Large intestine (tissue), 3 donors: ENCODE results near the gene B3GNT4. TPM values are rescaled to one million over a fixed set of nuclear protein-coding genes. Genes with fewer than 3 reads are reported as not detected.
"Not testable (repeated sequence)": the region's sequence is repeated elsewhere in the genome, so short reads cannot be mapped to it uniquely, and the experiment has no call there.

Experiments
- DNase-seq, 2 donors: peaks; one replicate each; pipeline versions ENCODE4 v3.0.0 to v3.0.0-alpha.2; 2013
- H3K27ac ChIP-seq: one replicate; pipeline ENCODE4 v1.5.1; 2013; ENCODE audit warnings: low read length
- H3K27me3 ChIP-seq: 2 replicates; pipeline ENCODE4 v1.6.1; 2013; ENCODE audit warnings: low read length; ENCODE audit not compliant: control insufficient read depth, insufficient read depth
- H3K36me3 ChIP-seq: 2 replicates; pipeline ENCODE4 v1.6.1; 2013; ENCODE audit warnings: low read length; ENCODE audit not compliant: control insufficient read depth, insufficient read depth
- H3K4me1 ChIP-seq: one replicate; pipeline ENCODE4 v1.6.1; 2013; ENCODE audit warnings: low read length; ENCODE audit not compliant: control insufficient read depth, insufficient read depth
- H3K4me3 ChIP-seq: one replicate; pipeline ENCODE4 v1.5.1; 2013; ENCODE audit warnings: low read length
- H3K9me3 ChIP-seq: one replicate; pipeline ENCODE4 v1.6.1; 2013; ENCODE audit warnings: mild to moderate bottlenecking, low read depth, low read length, moderate library complexity; ENCODE audit not compliant: control insufficient read depth
- WGBS: methylation state at CpG from one replicate; pipeline ENCODE4 v1.1.5; 2013; ENCODE audit warnings: low lambda C conversion rate; ENCODE audit not compliant: insufficient coverage; 5-methylcytosine and 5-hydroxymethylcytosine counted together
- polyA plus RNA-seq: library from polyadenylated mRNA; unstranded; fragments of 120-200 nt; gene quantifications from one replicate; pipeline ENCODE4 v1.2.1, GENCODE V29; 2013

The B3GNT4 gene
- polyA plus RNA-seq, 1 donor = 1.8 TPM

GRCh38 chr12:122202017-122202416 is 1.5 kb upstream of the B3GNT4 start:
- H3K27me3 ChIP-seq = peaks cover 30% of the 10 kb centered on the region
- no peak overlapping the region for H3K27ac ChIP-seq
- no peak for DNase-seq
- H3K4me3 ChIP-seq = no peak overlapping the region
- no CpG with 5 or more reads among the region's 6 CpGs for WGBS
- peaks cover 4% of the 10 kb centered on the region for H3K36me3 ChIP-seq
- H3K4me1 ChIP-seq = peaks cover 25% of the 10 kb centered on the region
- no peaks in the 10 kb centered on the region for H3K9me3 ChIP-seq

GRCh38 chr12:122202811-122203210 is 698 bp upstream of the B3GNT4 start:
- H3K27me3 ChIP-seq = peaks cover 30% of the 10 kb centered on the region
- H3K9me3 ChIP-seq, H3K27ac ChIP-seq, DNase-seq: not testable (repeated sequence)
- peaks cover 12% of the 10 kb centered on the region for H3K36me3 ChIP-seq
- H3K4me3 ChIP-seq = peak overlapping the region; percentile 50
- no CpG with 5 or more reads among the region's 19 CpGs for WGBS
- peaks cover 25% of the 10 kb centered on the region for H3K4me1 ChIP-seq

GRCh38 chr12:122204167-122205052 is 901 bp downstream of the B3GNT4 start:
- peaks cover 25% of the 10 kb centered on the region for H3K36me3 ChIP-seq
- no peaks in the 10 kb centered on the region for H3K9me3 ChIP-seq
- H3K4me1 ChIP-seq = peaks cover 25% of the 10 kb centered on the region
- WGBS = no CpG with 5 or more reads among the region's 71 CpGs
- H3K27me3 ChIP-seq = peaks cover 30% of the 10 kb centered on the region
- no peak overlapping the region for H3K4me3 ChIP-seq
- no peak overlapping the region for H3K27ac ChIP-seq
- no peak for DNase-seq

- H3K4me1 ChIP-seq = peaks cover 21% of the 10 kb centered on the region
- DNase-seq = no peak
- H3K9me3 ChIP-seq = no peaks in the 10 kb centered on the region
- no peak overlapping the region for H3K4me3 ChIP-seq
- peaks cover 30% of the 10 kb centered on the region for H3K27me3 ChIP-seq
- 50% methylated on average over 2 of the region's 23 CpGs for WGBS
- H3K27ac ChIP-seq = no peak overlapping the region
- H3K36me3 ChIP-seq = peaks cover 31% of the 10 kb centered on the region
Measured at GRCh38 chr12:122205053-122205925, 1.8 kb downstream of the B3GNT4 start.

GRCh38 chr12:122206111-122206881 is 2.8 kb downstream of the B3GNT4 start:
- H3K9me3 ChIP-seq = no peaks in the 10 kb centered on the region
- H3K4me3 ChIP-seq = no peak overlapping the region
- peaks cover 11% of the 10 kb centered on the region for H3K4me1 ChIP-seq
- peaks cover 30% of the 10 kb centered on the region for H3K27me3 ChIP-seq
- DNase-seq = no peak
- no peak overlapping the region for H3K27ac ChIP-seq
- no CpG with 5 or more reads among the region's 27 CpGs for WGBS
- peaks cover 41% of the 10 kb centered on the region for H3K36me3 ChIP-seq

GRCh38 chr12:122206976-122207375 is 3.5 kb downstream of the B3GNT4 start:
- Histone ChIP-seq H3K4me3 (no peak overlapping the region), H3K27ac (no peak overlapping the region), H3K4me1 (peaks cover 7% of the 10 kb centered on the region), H3K36me3 (peaks cover 46% of the 10 kb centered on the region), H3K9me3 (no peaks in the 10 kb centered on the region), H3K27me3 (peaks cover 30% of the 10 kb centered on the region)
- no CpG with 5 or more reads among the region's 8 CpGs for WGBS
- DNase-seq = no peak

- Histone ChIP-seq H3K27ac (no peak overlapping the region), H3K36me3 (peaks cover 47% of the 10 kb centered on the region), H3K27me3 (peaks cover 30% of the 10 kb centered on the region), H3K4me1 (peaks cover 7% of the 10 kb centered on the region), H3K9me3 (no peaks in the 10 kb centered on the region), H3K4me3 (no peak overlapping the region)
- WGBS = 100% methylated on average over 1 of the region's 8 CpGs
- DNase-seq = no peak
Measured at GRCh38 chr12:122207391-122207790, 3.9 kb downstream of the B3GNT4 start.

GRCh38 chr12:122208073-122208820 is 4.7 kb downstream of the B3GNT4 start:
- Histone ChIP-seq H3K27me3 (peaks cover 22% of the 10 kb centered on the region), H3K27ac (no peak overlapping the region), H3K36me3 (peaks cover 55% of the 10 kb centered on the region), H3K4me1 (peaks cover under 1% of the 10 kb centered on the region), H3K4me3 (no peak overlapping the region), H3K9me3 (no peaks in the 10 kb centered on the region)
- WGBS = 100% methylated on average over 1 of the region's 18 CpGs
- DNase-seq = no peak

- no peak overlapping the region for H3K27ac ChIP-seq
- H3K36me3 ChIP-seq = peaks cover 79% of the 10 kb centered on the region
- no peak for DNase-seq
- H3K27me3 ChIP-seq = no peaks in the 10 kb centered on the region
- no peak overlapping the region for H3K4me3 ChIP-seq
- 86% methylated on average over 1 of the region's 5 CpGs for WGBS
- H3K4me1 ChIP-seq = no peaks in the 10 kb centered on the region
- H3K9me3 ChIP-seq = no peaks in the 10 kb centered on the region
Measured at GRCh38 chr12:122215771-122216170, 12.3 kb downstream of the B3GNT4 start.
